HEK293 (cell line): ENCODE measurements around the gene MYOF.

Experiments
- CTCF ChIA-PET: fragments of 350-600 bp; formaldehyde crosslinking; extraction: SDS; loops from one replicate; lab custom pipeline; 2021; ENCODE audit warnings: antibody characterized with exemption; lab: Yijun Ruan, JAX
- POLR2A ChIA-PET: fragments of 300-600 bp; formaldehyde crosslinking; extraction: SDS; loops from one replicate; lab custom pipeline; 2020; ENCODE audit warnings: antibody characterized with exemption, inconsistent platforms; lab: Yijun Ruan, JAX
- H3K27ac ChIP-seq: fragments of 200-500 bp; sonication (Bioruptor generic); 2 replicates; pipeline ENCODE4 v1.5.1; 2014; ENCODE audit warnings: low read depth, low read length, control low read depth, inconsistent platforms; ENCODE audit errors: extremely low read depth
- H3K36me3 ChIP-seq, 2 experiments: fragments of 200-500 bp in 1 of 2; sonication (Bioruptor generic) in 1 of 2; 1 replicate in 1 of 2; 2 replicates in 1 of 2; pipeline ENCODE4 v1.5.1; 2014 to 2017; ENCODE audit warnings: inconsistent platforms in 2 of 2, low read length in 2 of 2; ENCODE audit not compliant: control insufficient read depth in 2 of 2, insufficient read depth in 1 of 2
- H3K4me1 ChIP-seq: fragments of 200-500 bp; sonication (Bioruptor generic); 2 replicates; pipeline ENCODE4 v1.5.1; 2014; ENCODE audit warnings: mild to moderate bottlenecking, low read length, inconsistent platforms; ENCODE audit not compliant: control insufficient read depth, insufficient read depth
- H3K4me3 ChIP-seq: 2 replicates; pipeline ENCODE4 v1.5.1; 2011; ENCODE audit warnings: low read depth, mild to moderate bottlenecking, control low read depth, low read length, moderate library complexity
- H3K9me3 ChIP-seq: fragments of 200-500 bp; sonication (Bioruptor generic); 2 replicates; pipeline ENCODE4 v1.5.1; 2014; ENCODE audit warnings: low read depth, low read length, inconsistent platforms; ENCODE audit not compliant: control insufficient read depth, insufficient read depth
- ELK4 ChIP-seq: IDR thresholded peaks from 2 replicates; pipeline ENCODE4 v1.6.1; 2011; ENCODE audit warnings: mild to moderate bottlenecking, low read depth, low read length, borderline replicate concordance
- HOXC10 ChIP-seq: sonication (generic); formaldehyde crosslinking; IDR thresholded peaks from 2 replicates; pipeline ENCODE4 v1.8.1; 2023; ENCODE audit warnings: mild to moderate bottlenecking, missing genetic modification reagents
- KLF10 ChIP-seq: fragments of 450-650 bp; IDR thresholded peaks from 2 replicates; pipeline ENCODE4 v1.5.1; 2018; ENCODE audit warnings: missing biosample characterization, mild to moderate bottlenecking, missing genetic modification characterization
- TCF7L2 ChIP-seq: IDR thresholded peaks from 2 replicates; pipeline ENCODE4 v1.6.1; 2011; ENCODE audit warnings: low read depth, mild to moderate bottlenecking, inconsistent platforms, low read length, moderate library complexity, borderline replicate concordance
- ZNF121 ChIP-seq: fragments of 450-650 bp; formaldehyde crosslinking; IDR thresholded peaks from 2 replicates; pipeline ENCODE4 v1.5.1; 2016; ENCODE audit warnings: missing biosample characterization, missing genetic modification characterization
- ZNF138 ChIP-seq: fragments of 450-650 bp; formaldehyde crosslinking; IDR thresholded peaks from 2 replicates; pipeline ENCODE4 v1.5.1; 2016; ENCODE audit warnings: missing biosample characterization, missing genetic modification characterization, borderline replicate concordance
- ZNF19 ChIP-seq: fragments of 450-650 bp; formaldehyde crosslinking; IDR thresholded peaks from 2 replicates; pipeline ENCODE4; 2016; ENCODE audit warnings: missing biosample characterization, missing genetic modification characterization, low read depth
- ZNF23 ChIP-seq: fragments of 450-650 bp; formaldehyde crosslinking; IDR thresholded peaks from 2 replicates; pipeline ENCODE4 v1.5.1; 2016; ENCODE audit warnings: missing biosample characterization, missing genetic modification characterization, borderline replicate concordance
- ZNF324 ChIP-seq: fragments of 450-650 bp; formaldehyde crosslinking; IDR thresholded peaks from 2 replicates; pipeline ENCODE4 v1.5.1; 2016; ENCODE audit warnings: missing biosample characterization, missing genetic modification characterization
- ZNF548 ChIP-seq: fragments of 450-650 bp; formaldehyde crosslinking; IDR thresholded peaks from 2 replicates; pipeline ENCODE4 v1.5.1; 2016; ENCODE audit warnings: missing biosample characterization, missing genetic modification characterization
- ZNF558 ChIP-seq: fragments of 450-650 bp; formaldehyde crosslinking; IDR thresholded peaks from 2 replicates; pipeline ENCODE4 v1.5.1; 2016; ENCODE audit warnings: missing biosample characterization, missing genetic modification characterization
- ZNF571 ChIP-seq: fragments of 450-650 bp; formaldehyde crosslinking; IDR thresholded peaks from 2 replicates; pipeline ENCODE4 v1.5.0; 2017; ENCODE audit warnings: missing biosample characterization, missing genetic modification characterization
- ZNF623 ChIP-seq: fragments of 450-650 bp; formaldehyde crosslinking; IDR thresholded peaks from 2 replicates; pipeline ENCODE4 v1.5.1; 2016; ENCODE audit warnings: missing biosample characterization, missing genetic modification characterization
- ZNF639 ChIP-seq: fragments of 450-650 bp; formaldehyde crosslinking; IDR thresholded peaks from 2 replicates; pipeline ENCODE4 v1.5.1; 2016; ENCODE audit warnings: missing biosample characterization, missing genetic modification characterization
- ZNF768 ChIP-seq: fragments of 450-650 bp; formaldehyde crosslinking; IDR thresholded peaks from 2 replicates; pipeline ENCODE4 v1.5.1; 2018; ENCODE audit warnings: missing biosample characterization, mild to moderate bottlenecking, missing genetic modification characterization
- ZNF776 ChIP-seq: fragments of 450-650 bp; formaldehyde crosslinking; IDR thresholded peaks from 2 replicates; pipeline ENCODE4 v1.5.0; 2017; ENCODE audit warnings: missing biosample characterization, missing genetic modification characterization, borderline replicate concordance
- TF ChIP-seq, protein P1 (sequence below): fragments of 450-650 bp; formaldehyde crosslinking; IDR thresholded peaks from 2 replicates; pipeline ENCODE4 v1.5.1; 2016; ENCODE audit warnings: missing biosample characterization, missing genetic modification characterization
- TF ChIP-seq, protein P2 (sequence below): fragments of 450-650 bp; formaldehyde crosslinking; IDR thresholded peaks from 2 replicates; pipeline ENCODE4 v1.5.1; 2016; ENCODE audit warnings: missing biosample characterization, missing genetic modification characterization

Gene MYOF

DNA sequence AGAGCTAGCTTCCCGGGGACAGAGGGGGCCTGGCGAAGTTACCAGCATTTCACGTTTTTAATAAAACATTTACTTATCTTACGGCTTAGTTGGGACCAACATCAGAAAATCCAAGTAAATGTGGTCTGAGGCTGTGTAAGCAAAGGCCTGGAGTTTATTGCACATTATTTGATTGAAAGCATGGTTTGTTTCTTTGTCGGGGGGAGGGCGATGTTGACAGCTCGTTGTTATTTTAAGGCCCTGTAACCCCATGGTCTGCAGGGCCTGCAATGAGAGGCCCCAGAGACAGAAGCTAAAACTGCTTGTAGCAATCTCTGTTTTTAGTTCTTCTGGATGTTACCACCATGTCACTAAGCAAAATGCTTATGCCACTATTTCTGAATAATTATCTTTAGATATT, 88.9 kb downstream of the MYOF start:
- Histone ChIP-seq H3K27ac (no peak overlapping the region), H3K9me3 (no peaks in the 10 kb centered on the region; the same call in 1 of the 2 replicates), H3K36me3 (no peaks in the 10 kb centered on the region), H3K4me3 (no peak overlapping the region), H3K4me1 (no peaks in the 10 kb centered on the region)
- POLR2A ChIA-PET = no interaction called here
- CTCF ChIA-PET = interaction anchor here (1.4 to 4.1 kb wide), 2 partner anchors 17 to 35 kb away, joined by 3 to 27 read pairs; no protein-coding TSS in a partner anchor
- no peak for TF ChIP-seq ZNF324 (tag by site-specific recombination)

- CTCF ChIA-PET = interaction anchor here (0.6 to 4.1 kb wide), 4 partner anchors 16 to 376 kb away, joined by 3 to 27 read pairs (median 6); no protein-coding TSS in a partner anchor
- POLR2A ChIA-PET = no interaction called here
- Histone ChIP-seq H3K4me3 (no peak overlapping the region), H3K4me1 (no peaks in the 10 kb centered on the region)
- TF ChIP-seq, protein P1, sequence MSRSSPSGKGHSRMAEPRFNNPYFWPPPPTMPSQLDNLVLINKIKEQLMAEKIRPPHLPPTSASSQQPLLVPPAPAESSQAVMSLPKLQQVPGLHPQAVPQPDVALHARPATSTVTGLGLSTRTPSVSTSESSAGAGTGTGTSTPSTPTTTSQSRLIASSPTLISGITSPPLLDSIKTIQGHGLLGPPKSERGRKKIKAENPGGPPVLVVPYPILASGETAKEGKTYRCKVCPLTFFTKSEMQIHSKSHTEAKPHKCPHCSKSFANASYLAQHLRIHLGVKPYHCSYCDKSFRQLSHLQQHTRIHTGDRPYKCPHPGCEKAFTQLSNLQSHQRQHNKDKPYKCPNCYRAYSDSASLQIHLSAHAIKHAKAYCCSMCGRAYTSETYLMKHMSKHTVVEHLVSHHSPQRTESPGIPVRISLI (tag by site-specific recombination) = no peak
- no peak for TF ChIP-seq ZNF623 (tag by site-specific recombination)
- TF ChIP-seq ZNF776 (tag by site-specific recombination) = no peak
- TF ChIP-seq ZNF23 (tag by site-specific recombination) = no peak
- no peak for TF ChIP-seq HOXC10
- TF ChIP-seq ZNF639 = no peak
- TF ChIP-seq ZNF138 (tag by site-specific recombination) = no peak
- TF ChIP-seq, protein P2, sequence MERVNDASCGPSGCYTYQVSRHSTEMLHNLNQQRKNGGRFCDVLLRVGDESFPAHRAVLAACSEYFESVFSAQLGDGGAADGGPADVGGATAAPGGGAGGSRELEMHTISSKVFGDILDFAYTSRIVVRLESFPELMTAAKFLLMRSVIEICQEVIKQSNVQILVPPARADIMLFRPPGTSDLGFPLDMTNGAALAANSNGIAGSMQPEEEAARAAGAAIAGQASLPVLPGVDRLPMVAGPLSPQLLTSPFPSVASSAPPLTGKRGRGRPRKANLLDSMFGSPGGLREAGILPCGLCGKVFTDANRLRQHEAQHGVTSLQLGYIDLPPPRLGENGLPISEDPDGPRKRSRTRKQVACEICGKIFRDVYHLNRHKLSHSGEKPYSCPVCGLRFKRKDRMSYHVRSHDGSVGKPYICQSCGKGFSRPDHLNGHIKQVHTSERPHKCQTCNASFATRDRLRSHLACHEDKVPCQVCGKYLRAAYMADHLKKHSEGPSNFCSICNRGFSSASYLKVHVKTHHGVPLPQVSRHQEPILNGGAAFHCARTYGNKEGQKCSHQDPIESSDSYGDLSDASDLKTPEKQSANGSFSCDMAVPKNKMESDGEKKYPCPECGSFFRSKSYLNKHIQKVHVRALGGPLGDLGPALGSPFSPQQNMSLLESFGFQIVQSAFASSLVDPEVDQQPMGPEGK (tag by site-specific recombination) = no peak
- no peak for TF ChIP-seq ELK4
- TF ChIP-seq ZNF548 (tag by site-specific recombination) = no peak
- TF ChIP-seq ZNF19 (tag by site-specific recombination) = no peak
- TF ChIP-seq TCF7L2 = no peak
- TF ChIP-seq KLF10 (tag by site-specific recombination) = no peak
- no peak for TF ChIP-seq ZNF571 (tag by site-specific recombination)
- no peak for TF ChIP-seq ZNF768 (tag by site-specific recombination)
- TF ChIP-seq ZNF558 = no peak
- no peak for TF ChIP-seq ZNF121
- TF ChIP-seq, all 188 proteins: peak for 0
- H3K36me3 ChIP-seq = no peaks in the 10 kb centered on the region
- no peak overlapping the region for H3K27ac ChIP-seq
- no peaks in the 10 kb centered on the region; the same call in 1 of the 2 replicates for H3K9me3 ChIP-seq
Measured at GRCh38 chr10:93392121-93392520, 90.0 kb downstream of the MYOF start.
